HCT116 (cell line): ENCODE measurements around the gene GRB7. TPM values are rescaled to one million over a fixed set of nuclear protein-coding genes. Genes with fewer than 3 reads are reported as not detected.

Experiments
- ATAC-seq: fragments of 200-7000 bp; cut with Tn5 transposase; 2 replicates; pipeline ENCODE4 v1.9.1; 2020; ENCODE audit warnings: mild to moderate bottlenecking, moderate library complexity
- BruUV-seq: library from RNA; stranded (reverse); fragments of 400-500 nt; replicated peaks from 2 replicates; lab custom pipeline; 2021; lab: Mats Ljungman, UMichigan
- CTCF ChIA-PET: fragments of 300-600 bp; sonication (Branson Sonifier 250); formaldehyde crosslinking; loops from one replicate; lab custom pipeline; 2021; ENCODE audit warnings: antibody characterized with exemption; lab: Charles Lee
- POLR2A ChIA-PET: fragments of 300-600, 350-600 bp; sonication (Branson Sonifier 250); formaldehyde crosslinking; loops from one replicate; lab custom pipeline; 2021; ENCODE audit warnings: antibody characterized with exemption; lab: Charles Lee
- RAD21 ChIA-PET, 2 experiments: fragments of 300-600 bp; sonication (Branson Sonifier 250); formaldehyde crosslinking; loops; one replicate each; lab custom pipeline; 2023; ENCODE audit warnings: low total read pairs in 2 of 2; ENCODE audit not compliant: uncharacterized antibody in 2 of 2, unreplicated experiment in 2 of 2, low non-redundant PET in 1 of 2; lab: Charles Lee
- DNase-seq: peaks from one replicate; pipeline ENCODE4 v3.0.0-alpha.2; 2010; ENCODE audit warnings: low read depth, low spot score
- H2AFZ ChIP-seq: fragments of 200-600 bp; shearing (Covaris generic), sonication (generic); 2 replicates; pipeline ENCODE4 v1.6.1; 2017; ENCODE audit warnings: low read depth, mixed run types, mixed read lengths, antibody characterized with exemption, low read length; ENCODE audit not compliant: poor library complexity, severe bottlenecking
- H3K27ac ChIP-seq: 2 replicates; pipeline ENCODE4 v1.5.1; 2012; ENCODE audit warnings: low read depth, low read length
- H3K27me3 ChIP-seq: fragments of 200-600 bp; sonication (generic); 2 replicates; pipeline ENCODE4 v1.6.1; 2016; ENCODE audit warnings: mixed run types, low read length, mixed read lengths; ENCODE audit not compliant: insufficient read depth
- H3K36me3 ChIP-seq, 2 experiments: fragments of 200-500 bp in 1 of 2; fragments of 200-600 bp in 1 of 2; sonication (Bioruptor generic) in 1 of 2; sonication (generic) in 1 of 2; 2 replicates each; pipeline versions ENCODE4 v1.5.1 to v1.6.1; 2014 to 2016; ENCODE audit warnings: low read length in 2 of 2, inconsistent platforms in 1 of 2, mixed read lengths in 1 of 2, mixed run types in 1 of 2; ENCODE audit not compliant: insufficient read depth in 2 of 2, control insufficient read depth in 1 of 2
- H3K4me1 ChIP-seq, 2 experiments: fragments of 200-600 bp in 1 of 2; sonication (generic) in 1 of 2; 2 replicates each; pipeline versions ENCODE4 v1.5.1 to v1.6.1; 2012 to 2017; ENCODE audit warnings: low read length in 2 of 2, inconsistent platforms in 1 of 2, mild to moderate bottlenecking in 1 of 2, mixed read lengths in 1 of 2, mixed run types in 1 of 2, moderate library complexity in 1 of 2; ENCODE audit not compliant: insufficient read depth in 2 of 2, control insufficient read depth in 1 of 2
- H3K4me2 ChIP-seq: fragments of 200-600 bp; sonication (generic); 2 replicates; pipeline ENCODE4 v1.6.1; 2017; ENCODE audit warnings: mixed run types, low read length, mixed read lengths
- H3K4me3 ChIP-seq, 2 experiments: fragments of 200-600 bp in 1 of 2; sonication (generic) in 1 of 2; replicated peaks in 1 of 2; 2 replicates each; pipeline ENCODE4 v1.5.1; 2011 to 2016; ENCODE audit warnings: low read length in 2 of 2, control low read depth in 1 of 2, low read depth in 1 of 2, mild to moderate bottlenecking in 1 of 2, mixed read lengths in 1 of 2, mixed run types in 1 of 2
- H3K79me2 ChIP-seq: fragments of 200-600 bp; sonication (generic); 2 replicates; pipeline ENCODE4 v1.6.1; 2017; ENCODE audit warnings: mild to moderate bottlenecking, mixed run types, low read length, moderate library complexity, mixed read lengths; ENCODE audit not compliant: insufficient read depth
- H3K9ac ChIP-seq: fragments of 200-600 bp; sonication (generic); 2 replicates; pipeline ENCODE4 v1.6.1; 2016; ENCODE audit warnings: low read length, mixed read lengths
- H3K9me2 ChIP-seq: fragments of 200-600 bp; sonication (generic), shearing (Covaris generic); 2 replicates; pipeline ENCODE4 v1.6.1; 2017; ENCODE audit warnings: mixed run types, mild to moderate bottlenecking, moderate library complexity; ENCODE audit not compliant: insufficient read depth
- H3K9me3 ChIP-seq, 2 experiments: fragments of 200-500 bp in 1 of 2; fragments of 200-600 bp in 1 of 2; sonication (Bioruptor generic) in 1 of 2; sonication (generic) in 1 of 2; 2 replicates each; pipeline ENCODE4 v1.6.1; 2014 to 2017; ENCODE audit warnings: low read length in 2 of 2, mixed read lengths in 2 of 2, inconsistent platforms in 1 of 2, low read depth in 1 of 2, mild to moderate bottlenecking in 1 of 2, mixed run types in 1 of 2, moderate library complexity in 1 of 2; ENCODE audit not compliant: control insufficient read depth in 1 of 2, insufficient read depth in 1 of 2
- H4K20me1 ChIP-seq: fragments of 200-600 bp; sonication (generic), shearing (Covaris generic); 2 replicates; pipeline ENCODE4 v1.6.1; 2017; ENCODE audit warnings: mixed run types, mild to moderate bottlenecking, moderate library complexity; ENCODE audit not compliant: insufficient read depth
- CBX3 ChIP-seq: IDR thresholded peaks from 2 replicates; pipeline ENCODE4 v1.6.1; 2012; ENCODE audit warnings: low read depth
- JUND ChIP-seq: IDR thresholded peaks from 2 replicates; pipeline ENCODE4 v1.6.1; 2012
- SIN3A ChIP-seq: IDR thresholded peaks from 2 replicates; pipeline ENCODE4 v1.6.1; 2012; ENCODE audit warnings: low read depth
- TCF7L2 ChIP-seq: IDR thresholded peaks from 2 replicates; pipeline ENCODE4 v1.7.0; 2011; ENCODE audit warnings: borderline replicate concordance, inconsistent platforms; ENCODE audit not compliant: insufficient read depth, insufficient read length; ENCODE audit errors: extremely low read depth
- ZFX ChIP-seq: fragments of 450-650 bp; IDR thresholded peaks from 2 replicates; pipeline ENCODE4 v1.6.1; 2017
- intact Hi-C: fragments of 100-400 bp; cut with micrococcal nuclease; formaldehyde crosslinking; loops from 2 replicates; pipeline ENCODE4 v1.10.0; 2022
- total RNA-seq: library from RNA; stranded (reverse); gene quantifications from one replicate; pipeline ENCODE4 v1.2.1, GENCODE V29; 2021; ENCODE audit not compliant: unreplicated experiment
- TF ChIP-seq, protein P1 (sequence below): IDR thresholded peaks from 2 replicates; pipeline ENCODE4 v1.6.1; 2012; ENCODE audit warnings: low read depth
- TF ChIP-seq, protein P2 (sequence below), 3 experiments: fragments of 200-600 bp in 1 of 3; sonication (generic) in 1 of 3; IDR thresholded peaks in 2 of 3; conservative IDR thresholded peaks in 1 of 3; 2 replicates each; pipeline ENCODE4 v1.5.1; 2012 to 2017; ENCODE audit warnings: low read depth in 2 of 3, low read length in 2 of 3, antibody characterized with exemption in 1 of 3, borderline replicate concordance in 1 of 3, control low read depth in 1 of 3, mild to moderate bottlenecking in 1 of 3, mixed read lengths in 1 of 3, mixed run types in 1 of 3, moderate library complexity in 1 of 3; ENCODE audit not compliant: insufficient read depth in 1 of 3
- TF ChIP-seq, protein P3 (sequence below): IDR thresholded peaks from 2 replicates; pipeline ENCODE4 v1.6.1; 2011; ENCODE audit warnings: mild to moderate bottlenecking, low read length, moderate library complexity; ENCODE audit not compliant: insufficient replicate concordance; ENCODE audit errors: extremely low read depth

Gene GRB7
- total RNA-seq, 1 experiment from 2014 or later: 51.9 TPM

GRCh38 chr17:39719563-39720355 lies 18.0 kb upstream of the GRB7 start:
- ChIA-PET POLR2A (interaction anchor here (1.3 kb wide), 1 partner anchor 20 kb away, joined by 6 read pairs; the partner anchor contains the start of gene ERBB2), CTCF (interaction anchor here (0.7 to 2.2 kb wide), 4 partner anchors 10 to 98 kb away, joined by 3 to 27 read pairs (median 6); partner anchors contain the start of genes ERBB2 and MIEN1), RAD21 (no interaction called here)
- no TSS peak for BruUV-seq
- TF ChIP-seq, protein P1, sequence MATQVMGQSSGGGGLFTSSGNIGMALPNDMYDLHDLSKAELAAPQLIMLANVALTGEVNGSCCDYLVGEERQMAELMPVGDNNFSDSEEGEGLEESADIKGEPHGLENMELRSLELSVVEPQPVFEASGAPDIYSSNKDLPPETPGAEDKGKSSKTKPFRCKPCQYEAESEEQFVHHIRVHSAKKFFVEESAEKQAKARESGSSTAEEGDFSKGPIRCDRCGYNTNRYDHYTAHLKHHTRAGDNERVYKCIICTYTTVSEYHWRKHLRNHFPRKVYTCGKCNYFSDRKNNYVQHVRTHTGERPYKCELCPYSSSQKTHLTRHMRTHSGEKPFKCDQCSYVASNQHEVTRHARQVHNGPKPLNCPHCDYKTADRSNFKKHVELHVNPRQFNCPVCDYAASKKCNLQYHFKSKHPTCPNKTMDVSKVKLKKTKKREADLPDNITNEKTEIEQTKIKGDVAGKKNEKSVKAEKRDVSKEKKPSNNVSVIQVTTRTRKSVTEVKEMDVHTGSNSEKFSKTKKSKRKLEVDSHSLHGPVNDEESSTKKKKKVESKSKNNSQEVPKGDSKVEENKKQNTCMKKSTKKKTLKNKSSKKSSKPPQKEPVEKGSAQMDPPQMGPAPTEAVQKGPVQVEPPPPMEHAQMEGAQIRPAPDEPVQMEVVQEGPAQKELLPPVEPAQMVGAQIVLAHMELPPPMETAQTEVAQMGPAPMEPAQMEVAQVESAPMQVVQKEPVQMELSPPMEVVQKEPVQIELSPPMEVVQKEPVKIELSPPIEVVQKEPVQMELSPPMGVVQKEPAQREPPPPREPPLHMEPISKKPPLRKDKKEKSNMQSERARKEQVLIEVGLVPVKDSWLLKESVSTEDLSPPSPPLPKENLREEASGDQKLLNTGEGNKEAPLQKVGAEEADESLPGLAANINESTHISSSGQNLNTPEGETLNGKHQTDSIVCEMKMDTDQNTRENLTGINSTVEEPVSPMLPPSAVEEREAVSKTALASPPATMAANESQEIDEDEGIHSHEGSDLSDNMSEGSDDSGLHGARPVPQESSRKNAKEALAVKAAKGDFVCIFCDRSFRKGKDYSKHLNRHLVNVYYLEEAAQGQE: no peak
- TF ChIP-seq, protein P2, sequence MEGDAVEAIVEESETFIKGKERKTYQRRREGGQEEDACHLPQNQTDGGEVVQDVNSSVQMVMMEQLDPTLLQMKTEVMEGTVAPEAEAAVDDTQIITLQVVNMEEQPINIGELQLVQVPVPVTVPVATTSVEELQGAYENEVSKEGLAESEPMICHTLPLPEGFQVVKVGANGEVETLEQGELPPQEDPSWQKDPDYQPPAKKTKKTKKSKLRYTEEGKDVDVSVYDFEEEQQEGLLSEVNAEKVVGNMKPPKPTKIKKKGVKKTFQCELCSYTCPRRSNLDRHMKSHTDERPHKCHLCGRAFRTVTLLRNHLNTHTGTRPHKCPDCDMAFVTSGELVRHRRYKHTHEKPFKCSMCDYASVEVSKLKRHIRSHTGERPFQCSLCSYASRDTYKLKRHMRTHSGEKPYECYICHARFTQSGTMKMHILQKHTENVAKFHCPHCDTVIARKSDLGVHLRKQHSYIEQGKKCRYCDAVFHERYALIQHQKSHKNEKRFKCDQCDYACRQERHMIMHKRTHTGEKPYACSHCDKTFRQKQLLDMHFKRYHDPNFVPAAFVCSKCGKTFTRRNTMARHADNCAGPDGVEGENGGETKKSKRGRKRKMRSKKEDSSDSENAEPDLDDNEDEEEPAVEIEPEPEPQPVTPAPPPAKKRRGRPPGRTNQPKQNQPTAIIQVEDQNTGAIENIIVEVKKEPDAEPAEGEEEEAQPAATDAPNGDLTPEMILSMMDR (IDR thresholded peaks at IDR 0.05 in 2 of 3, conservative IDR thresholded peaks at IDR 0.05 in 1 of 3; ENCODE audit: borderline replicate concordance in 1 of 3, insufficient read depth in 1 of 3, low read depth in 2 of 3, low read length in 2 of 3): no peak
- TF ChIP-seq JUND (no peak), TCF7L2 (no peak), CBX3 (no peak), SIN3A (no peak), ZFX (no peak)
- TF ChIP-seq, protein P3, sequence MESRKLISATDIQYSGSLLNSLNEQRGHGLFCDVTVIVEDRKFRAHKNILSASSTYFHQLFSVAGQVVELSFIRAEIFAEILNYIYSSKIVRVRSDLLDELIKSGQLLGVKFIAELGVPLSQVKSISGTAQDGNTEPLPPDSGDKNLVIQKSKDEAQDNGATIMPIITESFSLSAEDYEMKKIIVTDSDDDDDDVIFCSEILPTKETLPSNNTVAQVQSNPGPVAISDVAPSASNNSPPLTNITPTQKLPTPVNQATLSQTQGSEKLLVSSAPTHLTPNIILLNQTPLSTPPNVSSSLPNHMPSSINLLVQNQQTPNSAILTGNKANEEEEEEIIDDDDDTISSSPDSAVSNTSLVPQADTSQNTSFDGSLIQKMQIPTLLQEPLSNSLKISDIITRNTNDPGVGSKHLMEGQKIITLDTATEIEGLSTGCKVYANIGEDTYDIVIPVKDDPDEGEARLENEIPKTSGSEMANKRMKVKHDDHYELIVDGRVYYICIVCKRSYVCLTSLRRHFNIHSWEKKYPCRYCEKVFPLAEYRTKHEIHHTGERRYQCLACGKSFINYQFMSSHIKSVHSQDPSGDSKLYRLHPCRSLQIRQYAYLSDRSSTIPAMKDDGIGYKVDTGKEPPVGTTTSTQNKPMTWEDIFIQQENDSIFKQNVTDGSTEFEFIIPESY: no peak
- no peaks in the 10 kb centered on the region for H3K9me3 ChIP-seq
- ATAC-seq (no peak), DNase-seq (no peak)
- H2AFZ ChIP-seq: no peak overlapping the region
- intact Hi-C loops: no loop called here
- H3K4me1 ChIP-seq: peaks cover 3 to 9% of the 10 kb centered on the region in 2 experiments; a peak in 2 of 4 replicates
- no peaks in the 10 kb centered on the region for H4K20me1 ChIP-seq
- H3K9ac ChIP-seq: no peak overlapping the region
- H3K4me2 ChIP-seq: no peak overlapping the region
- H3K27me3 ChIP-seq: no peaks in the 10 kb centered on the region
- H3K4me3 ChIP-seq: no peak overlapping the region
- no peaks in the 10 kb centered on the region for H3K9me2 ChIP-seq
- no peak overlapping the region for H3K27ac ChIP-seq
- peaks cover 2 to 13% of the 10 kb centered on the region in 2 experiments; a peak in 2 of 4 replicates for H3K36me3 ChIP-seq
- no peaks in the 10 kb centered on the region for H3K79me2 ChIP-seq
